HL-60/S4 treated with phorbol 12-myristate 13-acetate at 8.2 ng/mL for 4 days and 3 days (cell line): ENCODE measurements around the gene PLAA.

ENCODE experiments used
- in situ Hi-C: fragments of 300-500 bp; cut with MboI; formaldehyde crosslinking; loops from 2 replicates; pipeline ENCODE4 v1.15.0; 2022; ENCODE audit warnings: low sequenced_read_pairs

The PLAA gene

DNA sequence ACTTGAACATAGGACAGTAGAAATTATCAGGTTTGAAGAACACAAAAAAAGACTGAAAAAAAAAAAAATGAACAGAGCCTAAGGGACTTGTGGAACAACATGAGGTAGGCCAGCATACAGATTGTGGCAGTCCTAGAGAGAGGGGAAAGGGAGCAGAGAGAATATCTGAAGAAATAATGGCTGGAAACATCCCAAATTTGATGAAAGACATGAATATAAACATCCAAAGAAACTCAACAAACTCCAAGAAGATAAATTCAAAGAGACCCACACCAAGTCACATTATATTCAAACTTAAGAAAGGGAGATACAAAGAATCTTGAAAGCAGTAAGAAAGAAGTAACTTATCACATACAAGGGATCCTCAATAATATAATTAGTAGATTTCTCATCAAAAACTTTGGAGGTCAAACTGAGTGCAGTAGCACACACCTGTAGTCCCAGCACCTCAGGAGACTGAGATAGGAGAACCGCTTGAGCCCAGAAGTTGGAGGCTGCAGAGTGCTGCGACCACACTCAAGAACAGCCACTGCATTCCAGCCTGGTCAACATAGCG, 9.1 kb downstream of the PLAA start:
- in situ Hi-C loops = no loop called here

DNA sequence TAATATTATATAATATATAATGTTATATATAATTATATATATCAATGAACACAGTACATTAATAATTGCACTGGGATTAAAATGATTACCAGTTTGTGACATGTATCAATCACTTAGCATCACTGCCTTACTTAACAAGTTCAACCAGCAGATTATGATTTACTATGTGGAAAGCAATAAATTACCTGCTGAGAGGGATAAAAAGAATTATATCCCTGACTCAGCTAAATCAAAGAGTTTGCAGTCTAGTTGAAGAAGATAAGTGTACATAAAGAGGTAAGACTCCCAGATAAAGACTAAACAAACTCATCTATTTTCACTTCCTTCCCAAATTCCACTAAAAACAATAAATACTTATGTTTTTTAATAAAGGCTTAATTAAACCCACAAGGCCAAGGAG, 11.2 kb downstream of the PLAA start:
- in situ Hi-C loops = no loop called here

DNA sequence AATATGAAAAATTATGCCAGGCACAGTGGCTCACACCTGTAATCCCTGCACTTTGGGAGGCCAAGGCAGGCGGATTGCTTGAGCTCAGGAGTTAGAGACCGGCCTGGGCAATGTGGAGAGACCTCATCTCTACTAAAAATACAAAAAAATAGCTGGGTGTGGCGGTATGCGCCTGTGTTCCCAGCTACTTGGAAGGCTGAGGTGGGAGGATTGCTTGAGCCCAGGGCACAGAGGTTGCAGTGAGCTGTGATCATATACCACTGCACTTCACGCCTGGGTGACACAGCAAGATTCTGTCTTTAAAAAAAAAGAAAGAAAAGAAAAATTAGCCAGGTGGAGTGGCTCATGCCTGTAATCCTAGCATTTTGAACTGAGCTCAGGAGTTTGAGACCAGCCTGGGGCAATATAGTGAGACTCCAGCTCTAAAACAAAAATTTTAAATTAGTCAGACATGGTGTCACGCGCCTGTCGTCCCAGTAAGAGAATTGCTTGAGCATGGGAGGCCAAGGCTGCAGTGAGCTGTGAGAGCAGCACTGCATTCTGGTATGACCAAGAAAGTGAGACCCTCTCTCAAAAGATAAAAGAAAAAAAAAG, 18.0 kb downstream of the PLAA start:
- in situ Hi-C loops = no loop called here

DNA sequence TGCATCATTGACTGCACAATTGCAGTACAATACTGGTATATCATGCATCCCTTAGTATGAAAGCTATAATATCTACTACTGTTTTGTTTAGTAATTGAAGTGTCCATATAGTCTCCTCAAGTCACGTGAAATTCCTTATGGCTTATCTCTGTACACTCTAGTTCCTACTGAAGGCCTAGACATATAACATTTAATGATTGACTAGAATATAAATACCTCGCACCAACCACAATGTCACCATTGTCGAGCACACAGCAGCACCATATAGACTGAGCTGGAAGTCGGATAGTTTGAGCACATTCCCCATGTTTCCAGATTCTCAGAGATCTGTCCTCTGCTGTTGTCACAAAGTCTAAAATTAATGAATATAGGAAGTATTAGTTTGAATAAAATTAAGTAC, 21.4 kb downstream of the PLAA start:
- in situ Hi-C loops = no loop called here

DNA sequence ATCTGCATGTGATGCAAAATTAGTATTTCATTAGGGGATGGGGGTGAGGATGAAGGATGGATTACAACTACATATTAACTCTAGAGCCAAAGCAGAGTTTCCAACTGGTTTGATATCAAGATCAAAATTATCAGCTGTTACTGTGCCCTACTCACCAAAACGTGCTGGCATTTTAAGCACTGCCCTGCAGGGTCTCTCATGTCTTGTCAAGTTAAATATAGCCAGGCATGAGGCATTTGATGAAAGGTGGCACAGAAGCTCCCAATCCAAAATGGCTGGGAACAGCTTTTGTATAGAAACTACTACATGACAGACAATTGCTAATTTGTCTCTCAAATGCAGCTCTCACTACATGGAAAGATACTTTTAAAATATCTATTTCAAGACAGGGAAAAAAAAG, 27.3 kb downstream of the PLAA start:
- in situ Hi-C loops = no loop called here

DNA sequence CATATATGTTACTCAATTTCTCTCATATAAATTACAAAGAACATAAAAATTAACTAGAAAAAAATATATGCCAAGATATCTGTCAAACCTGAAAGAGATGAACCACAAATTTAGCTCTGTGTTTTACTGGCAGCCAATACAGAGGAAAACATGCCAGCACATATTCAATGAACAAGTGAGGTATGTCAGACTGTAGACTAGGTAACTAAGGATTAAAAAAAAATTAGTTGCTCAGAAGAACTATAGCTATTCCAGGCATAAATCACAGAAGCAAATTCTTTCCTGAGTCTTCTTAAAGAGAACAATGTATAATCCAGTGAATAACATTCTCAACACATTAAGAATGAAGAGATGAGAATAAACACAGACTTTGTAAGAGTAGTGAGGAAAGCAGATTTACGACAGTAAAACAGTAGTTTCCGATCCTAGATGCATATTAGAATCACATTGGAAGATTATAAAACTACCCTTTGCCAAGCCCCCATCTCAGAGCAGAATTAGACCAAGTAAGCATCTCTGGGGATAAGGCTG, 33.8 kb downstream of the PLAA start:
- in situ Hi-C loops = no loop called here

DNA sequence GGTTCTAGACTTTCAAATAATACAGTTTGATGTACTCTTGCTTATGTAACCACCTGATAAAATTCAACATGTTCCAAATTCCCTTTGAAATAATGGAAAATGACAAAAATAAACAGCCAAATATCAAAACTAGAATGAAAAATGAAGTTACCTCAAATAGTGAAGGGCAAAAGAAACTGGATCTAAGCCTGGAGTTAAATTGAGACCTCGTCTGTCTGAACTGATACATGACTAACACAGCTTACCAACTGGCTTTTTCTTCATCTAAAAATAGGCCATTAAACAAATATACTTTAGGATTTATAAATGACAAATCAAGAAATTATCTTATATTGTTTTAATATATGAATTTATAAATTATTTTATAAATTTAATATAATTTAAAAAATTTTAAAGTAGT, 42.4 kb downstream of the PLAA start:
- in situ Hi-C loops = no loop called here

DNA sequence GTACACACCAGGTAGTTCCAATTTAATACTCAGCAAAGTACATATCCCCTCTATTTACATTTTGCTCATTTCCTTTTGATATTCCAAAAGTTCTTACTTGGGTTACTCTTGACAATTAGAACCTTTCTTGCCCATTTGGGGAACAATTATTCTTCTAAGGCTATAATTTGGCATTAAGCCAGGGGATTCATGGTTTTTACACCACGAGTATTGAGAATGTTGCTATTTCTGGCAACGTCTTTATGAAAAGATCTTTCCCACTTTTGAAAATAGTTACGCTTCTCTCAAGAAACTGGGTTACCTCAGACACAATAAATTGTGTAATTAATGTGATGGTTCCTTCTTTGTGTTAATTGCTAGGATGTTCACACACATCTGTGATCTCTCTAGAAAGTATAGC, 43.0 kb downstream of the PLAA start:
- in situ Hi-C loops = no loop called here

DNA sequence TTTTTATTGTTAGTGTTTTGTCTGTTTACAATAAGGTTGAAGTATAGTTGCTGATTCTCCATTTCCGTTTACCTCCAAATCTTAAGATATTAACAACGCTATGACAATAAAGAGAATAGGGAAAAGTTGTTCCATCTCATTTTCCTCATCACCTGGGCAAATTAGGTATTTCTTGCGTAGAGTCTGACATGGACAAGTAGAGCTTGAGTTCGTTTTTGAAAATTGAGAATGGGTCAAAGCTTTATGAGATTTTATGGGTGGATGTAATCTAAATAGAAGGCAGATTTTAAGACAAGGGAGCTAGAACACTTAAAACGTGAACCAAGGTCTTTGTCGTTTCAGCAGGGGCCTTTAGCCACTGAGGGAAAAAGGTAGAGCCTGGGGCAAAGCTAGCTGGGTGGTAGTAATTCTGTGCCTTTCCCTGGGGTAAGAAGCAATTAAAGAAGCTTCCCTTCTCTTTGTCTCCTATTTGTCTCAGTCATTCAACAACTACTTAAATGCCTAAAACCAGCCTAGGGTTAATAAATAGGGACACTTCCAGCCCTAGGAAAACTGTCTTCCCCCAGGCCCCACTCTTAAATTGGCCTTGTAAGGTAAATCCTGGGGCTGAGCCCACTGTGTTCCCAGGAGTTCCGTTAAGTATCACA, 53.9 kb downstream of the PLAA start:
- in situ Hi-C loops = loop anchor here (25.0 kb wide), 1 partner anchor 94 kb away; no protein-coding TSS in a partner anchor

DNA sequence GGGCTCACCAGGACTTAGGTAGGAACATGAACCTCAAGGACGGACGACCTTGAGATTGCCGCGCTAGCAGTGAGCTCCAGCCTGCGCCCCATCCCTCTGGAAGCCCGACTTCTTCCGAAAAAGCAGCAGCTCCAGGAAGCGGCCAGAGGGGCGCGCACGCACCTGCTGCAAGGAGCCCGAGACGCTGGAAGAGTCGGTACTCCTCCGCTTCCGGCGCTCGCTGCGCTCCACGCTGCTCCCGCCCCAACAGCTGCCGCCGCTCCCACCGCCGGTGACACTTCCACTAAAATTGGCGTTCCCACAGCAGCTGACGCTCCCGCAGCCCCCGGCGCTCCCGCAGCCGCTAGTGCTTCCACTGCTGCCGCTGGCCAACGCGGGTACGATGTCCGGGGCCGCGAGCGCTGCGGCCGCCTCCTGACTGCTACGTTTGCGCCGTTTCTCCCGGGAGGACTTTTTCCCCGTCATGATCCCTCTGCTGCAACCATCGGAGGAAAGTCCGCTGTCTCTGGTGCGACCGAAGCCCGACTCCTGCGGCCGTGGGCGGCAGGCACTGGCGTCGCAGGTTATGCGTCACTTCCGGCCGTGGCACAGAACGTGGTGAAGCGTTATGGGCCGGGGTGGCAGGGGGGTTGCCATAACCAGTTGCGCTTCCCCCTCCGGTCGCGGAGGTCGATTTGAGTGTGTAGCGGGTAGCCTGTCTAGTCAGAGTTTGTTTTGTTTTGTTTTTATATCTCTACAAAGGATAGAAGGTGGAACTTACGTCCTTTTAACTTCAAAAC, 54.6 kb downstream of the PLAA start, which contains the start of gene CAAP1:
TSS of gene CAAP1 (minus strand) at position 552 of the 779 bp plus-strand sequence. CDS start at position 465, 87 bp downstream.
- in situ Hi-C loops = loop anchor here (25.0 kb wide), 1 partner anchor 95 kb away; no protein-coding TSS in a partner anchor

DNA sequence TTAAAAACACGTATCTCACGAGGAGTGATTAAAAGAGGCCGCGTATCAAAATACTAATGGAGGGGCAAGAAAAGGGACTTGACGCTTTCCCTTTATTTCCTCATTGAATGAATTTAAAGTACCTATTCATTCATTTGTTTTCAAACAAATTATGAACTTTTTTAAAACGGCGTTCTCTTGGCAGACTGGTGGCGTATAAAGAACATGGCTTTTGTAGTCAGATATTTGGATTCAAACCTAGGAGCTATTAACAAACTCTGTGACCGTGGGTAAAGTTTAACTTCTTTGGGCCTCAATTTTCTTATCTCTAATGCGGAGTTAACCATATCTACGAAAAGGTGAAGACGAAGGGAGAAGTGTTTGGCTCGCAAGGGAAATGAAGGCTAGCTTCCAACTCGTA, 55.3 kb downstream of the PLAA start:
- in situ Hi-C loops = loop anchor here (25.0 kb wide), 1 partner anchor 96 kb away; no protein-coding TSS in a partner anchor

DNA sequence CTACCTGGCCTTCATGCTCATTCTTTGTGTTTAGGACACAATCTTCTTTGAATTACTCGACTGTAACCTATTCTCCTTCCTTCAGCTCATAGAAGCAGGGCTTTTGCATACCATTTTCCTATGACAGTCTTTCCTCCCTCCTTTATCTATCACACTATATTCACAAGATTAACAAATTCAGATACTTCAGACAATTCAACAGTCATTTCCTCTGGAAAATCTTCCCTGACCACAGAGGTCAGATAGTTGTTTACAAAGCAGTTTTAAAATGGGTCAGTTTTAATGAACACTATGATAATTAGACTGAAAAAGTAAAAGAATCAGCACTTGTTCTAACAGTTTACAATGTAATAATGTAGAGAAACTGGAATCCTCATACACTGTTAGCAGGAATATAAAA, 58.8 kb downstream of the PLAA start:
- in situ Hi-C loops = loop anchor here (25.0 kb wide), 1 partner anchor 99 kb away; no protein-coding TSS in a partner anchor

DNA sequence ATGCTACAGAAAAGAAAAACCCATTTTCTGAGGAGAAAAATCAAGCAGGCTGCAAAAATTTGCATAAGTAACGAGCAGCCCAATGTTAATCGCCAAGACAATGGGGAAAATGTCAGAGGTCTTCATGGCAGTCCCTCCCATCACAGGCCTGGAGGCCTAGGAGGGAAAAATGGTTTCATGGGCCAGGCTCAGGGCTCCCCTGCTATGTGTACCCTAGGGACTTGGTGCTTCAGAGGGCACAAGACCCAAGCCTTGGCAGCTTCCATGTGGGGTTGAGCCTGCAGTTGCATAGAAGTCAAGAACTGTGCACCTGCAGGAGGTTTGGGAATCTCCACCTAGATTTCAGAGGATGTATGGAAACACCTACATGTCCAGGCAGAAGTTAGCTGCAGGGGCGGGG, 64.9 kb downstream of the PLAA start:
- in situ Hi-C loops = loop anchor here (25.0 kb wide), 1 partner anchor 105 kb away; no protein-coding TSS in a partner anchor

DNA sequence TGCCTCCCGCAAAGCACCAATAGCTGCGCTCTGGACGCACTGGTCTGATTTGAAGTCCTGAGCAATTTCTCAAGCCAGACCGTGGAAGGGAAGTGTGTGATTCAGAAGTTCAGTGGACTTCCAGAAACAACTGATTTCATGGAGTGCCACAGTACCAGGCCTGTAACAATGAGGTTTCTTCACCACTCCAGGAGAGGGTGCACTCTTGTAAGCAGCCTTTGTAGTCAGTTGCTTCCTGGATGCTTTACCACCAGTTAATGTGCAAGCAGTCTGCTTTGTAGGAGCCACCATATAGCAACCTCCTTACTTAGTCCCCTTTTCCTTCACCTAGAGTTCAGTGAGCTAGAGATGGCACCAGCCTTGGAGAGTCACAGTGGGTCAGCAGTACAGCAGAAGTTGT, 66.8 kb downstream of the PLAA start:
- in situ Hi-C loops = loop anchor here (25.0 kb wide), 1 partner anchor 107 kb away; no protein-coding TSS in a partner anchor

DNA sequence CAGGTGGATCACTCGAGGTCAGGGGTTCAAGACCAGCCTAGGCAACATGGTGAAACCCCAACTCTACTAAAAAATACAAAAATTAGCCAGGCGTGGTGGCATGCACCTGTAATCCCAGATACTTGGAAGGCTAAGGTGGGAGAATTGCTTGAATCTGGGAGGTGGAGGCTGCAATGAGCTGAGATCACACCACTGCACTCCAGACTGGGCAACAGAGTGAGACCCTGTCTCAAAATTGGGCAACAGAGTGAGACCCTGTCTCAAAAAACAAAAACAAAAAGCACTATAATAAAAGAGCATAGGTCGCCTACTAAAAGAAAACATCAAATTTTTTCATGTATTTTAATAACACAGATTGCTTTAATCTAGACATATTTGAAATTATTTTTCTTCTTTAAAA, 71.9 kb downstream of the PLAA start:
- in situ Hi-C loops = loop anchor here (25.0 kb wide), 1 partner anchor 112 kb away; no protein-coding TSS in a partner anchor

DNA sequence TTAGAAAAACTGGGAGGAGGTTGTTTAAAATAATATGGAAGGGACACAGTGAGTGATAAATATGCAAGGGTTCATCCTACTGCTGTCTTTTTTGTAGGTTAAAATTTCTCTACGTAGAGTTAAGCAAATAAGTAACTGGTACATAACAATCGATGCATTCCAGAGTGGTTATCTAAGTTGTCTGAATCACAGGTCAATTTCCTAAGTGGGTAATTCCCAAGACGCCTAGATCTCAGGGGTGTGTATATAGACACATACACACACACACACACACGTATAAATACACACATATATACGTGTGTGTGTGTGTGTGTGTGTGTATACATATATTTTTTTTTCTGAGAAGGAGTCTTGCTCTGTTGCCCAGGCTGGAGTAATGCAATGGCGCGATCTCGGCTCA, 76.8 kb downstream of the PLAA start:
- in situ Hi-C loops = no loop called here

DNA sequence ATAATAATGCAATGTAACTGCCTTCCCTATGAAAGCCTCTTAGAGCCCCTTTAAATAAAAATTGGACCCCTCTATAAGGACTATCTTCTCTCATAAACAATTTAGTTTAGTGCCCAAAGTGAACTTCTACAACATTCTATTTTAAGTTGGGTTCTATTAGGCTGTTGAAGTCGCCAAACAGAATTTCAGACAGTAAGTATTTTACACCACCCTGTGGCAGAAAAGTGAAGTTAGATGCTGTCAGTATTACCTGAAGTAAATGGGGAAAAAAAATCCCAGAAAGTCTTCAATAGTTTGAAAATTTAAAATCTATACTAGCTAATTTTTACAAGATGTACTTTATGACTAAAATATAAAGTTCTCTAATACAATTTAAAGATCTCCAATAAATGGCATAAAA, 84.0 kb downstream of the PLAA start:
- in situ Hi-C loops = no loop called here

DNA sequence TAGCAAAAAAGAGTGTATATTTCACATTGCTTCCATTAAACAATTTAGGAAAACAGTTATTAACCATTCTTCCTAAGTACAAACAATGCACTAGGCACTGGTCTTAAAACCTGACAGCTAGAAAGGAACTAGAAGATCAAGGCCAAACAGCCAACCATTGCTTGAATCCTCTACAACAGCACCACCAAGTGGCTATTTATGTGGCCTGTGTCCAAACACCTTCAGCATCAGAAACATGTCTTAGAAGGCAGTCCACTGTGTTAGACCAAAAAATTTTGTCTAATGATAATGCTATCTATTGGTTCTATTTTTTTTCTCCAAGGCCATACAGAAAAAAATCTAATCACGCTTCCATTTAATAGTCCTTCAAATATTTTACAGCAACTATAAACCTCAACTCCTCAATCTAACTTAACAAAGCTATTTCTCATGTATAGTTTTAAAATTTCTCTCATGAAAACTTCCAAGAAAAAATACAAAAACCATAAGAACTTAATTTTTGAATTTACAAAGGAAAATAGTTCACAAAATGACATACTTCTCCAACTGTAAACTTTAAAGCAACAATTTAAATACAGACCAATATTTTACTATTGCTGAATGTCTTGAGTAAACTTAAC, 90.5 kb downstream of the PLAA start:
- in situ Hi-C loops = no loop called here
